ENCODE data around the gene MEPCE. TPM values are rescaled to one million over a fixed set of nuclear protein-coding genes. Genes with fewer than 3 reads are reported as not detected.

The MEPCE gene
- total RNA-seq, 2 experiments from 2014 or later: 44.2 to 65.6 TPM

GRCh38 chr7:100472854-100473499 lies 43.3 kb downstream of the MEPCE start:
- no peak for DNase-seq (ENCODE audit: low spot score)
- CTCF ChIA-PET (ENCODE audit: unreplicated experiment): no interaction called here
- Histone ChIP-seq H3K4me3 (ENCODE audit: low read depth, low read length, poor library complexity, severe bottlenecking) (no peak overlapping the region), H3K79me2 (ENCODE audit: insufficient read depth, low read depth, low read length) (peaks cover 27% of the 10 kb centered on the region), H3K4me1 (ENCODE audit: insufficient read depth, low read length, poor library complexity, severe bottlenecking) (peaks cover 33% of the 10 kb centered on the region), H3K36me3 (ENCODE audit: insufficient read depth, low read length) (peaks cover 58% of the 10 kb centered on the region), H3K4me2 (ENCODE audit: low read length) (no peak overlapping the region), H2AFZ (ENCODE audit: low read length) (no peak overlapping the region), H4K20me1 (ENCODE audit: insufficient read depth, low read length) (peaks cover 6% of the 10 kb centered on the region; the same call in 1 of the 2 replicates), H3K9me2 (ENCODE audit: insufficient read depth, low read length) (no peaks in the 10 kb centered on the region), H3K9me3 (ENCODE audit: low read length) (no peaks in the 10 kb centered on the region), H3K27ac (ENCODE audit: low read depth, low read length, poor library complexity, severe bottlenecking) (no peak overlapping the region)
- POLR2A ChIA-PET: no interaction called here
- TF ChIP-seq CTCF (conservative IDR thresholded peaks at IDR 0.05; ENCODE audit: low read length) (no peak), EZH2phosphoT487 (IDR thresholded peaks at IDR 0.05; ENCODE audit: borderline replicate concordance, low read depth, low read length) (no peak)
- intact Hi-C loops (cut with micrococcal nuclease; ENCODE audit: unreplicated experiment): loop anchor here (10.0 kb wide), 1 partner anchor 202 kb away; the partner anchor contains the start of gene GNB2
- no TSS peak for BruUV-seq (replicated peaks)

- Histone ChIP-seq H3K79me2 (ENCODE audit: insufficient read depth, low read depth, low read length) (peaks cover 36% of the 10 kb centered on the region), H2AFZ (ENCODE audit: low read length) (no peak overlapping the region), H3K36me3 (ENCODE audit: insufficient read depth, low read length) (peaks cover 52% of the 10 kb centered on the region), H3K4me2 (ENCODE audit: low read length) (peak overlapping the region; percentile 99), H3K4me1 (ENCODE audit: insufficient read depth, low read length, poor library complexity, severe bottlenecking) (peaks cover 39% of the 10 kb centered on the region), H3K27ac (ENCODE audit: low read depth, low read length, poor library complexity, severe bottlenecking) (peak overlapping the region; percentile 75), H4K20me1 (ENCODE audit: insufficient read depth, low read length) (peaks cover 6% of the 10 kb centered on the region; the same call in 1 of the 2 replicates), H3K9me2 (ENCODE audit: insufficient read depth, low read length) (no peaks in the 10 kb centered on the region), H3K9me3 (ENCODE audit: low read length) (no peaks in the 10 kb centered on the region), H3K4me3 (ENCODE audit: low read depth, low read length, poor library complexity, severe bottlenecking) (peak overlapping the region; percentile 86)
- intact Hi-C loops (cut with micrococcal nuclease; ENCODE audit: unreplicated experiment): loop anchor here (5.0 to 10.0 kb wide), 2 partner anchors 199 to 217 kb away; partner anchors contain the start of genes GIGYF1 and GNB2
- CTCF ChIA-PET (ENCODE audit: unreplicated experiment): interaction anchor here (0.6 kb wide), 1 partner anchor 20 kb away, joined by 3 read pairs; no protein-coding TSS in a partner anchor
- no peak for DNase-seq (ENCODE audit: low spot score)
- no TSS peak for BruUV-seq (replicated peaks)
- TF ChIP-seq CTCF (conservative IDR thresholded peaks at IDR 0.05; ENCODE audit: low read length) (no peak), EZH2phosphoT487 (IDR thresholded peaks at IDR 0.05; ENCODE audit: borderline replicate concordance, low read depth, low read length) (no peak)
- POLR2A ChIA-PET: interaction anchor here (1.0 kb wide), 1 partner anchor 73 kb away, joined by 3 read pairs; no protein-coding TSS in a partner anchor
Observed at GRCh38 chr7:100475549-100475948, 45.9 kb downstream of the MEPCE start.

Measured in OCI-LY7 (cell line).